IMR-90 (cell line): ENCODE results near the gene CRLF2. TPM values are rescaled to one million over a fixed set of nuclear protein-coding genes. Genes with fewer than 3 reads are reported as not detected.

ENCODE experiments used
- ATAC-seq: fragments of 200-7000 bp; cut with Tn5 transposase; 2 replicates; pipeline ENCODE4 v1.9.1; 2020; ENCODE audit warnings: low read depth, mild to moderate bottlenecking, moderate library complexity
- BruUV-seq: library from RNA; stranded (reverse); fragments of 400-500 nt; replicated peaks from 2 replicates; lab custom pipeline; 2021; lab: Mats Ljungman, UMichigan
- CTCF ChIA-PET: fragments of 300-600 bp; formaldehyde crosslinking; extraction: SDS; loops from one replicate; lab custom pipeline; 2021; ENCODE audit warnings: antibody characterized with exemption; lab: Yijun Ruan, JAX
- POLR2A ChIA-PET: fragments of 300-600 bp; sonication (Branson Sonifier 250); formaldehyde crosslinking; loops from one replicate; lab custom pipeline; 2022; ENCODE audit warnings: antibody characterized with exemption; ENCODE audit not compliant: unreplicated experiment; lab: Charles Lee
- DNase-seq: peaks from one replicate; pipeline ENCODE4 v3.0.0; 2013
- H2AFZ ChIP-seq: replicated peaks from 2 replicates; pipeline ENCODE3; 2013; ENCODE audit warnings: low read length, mild to moderate bottlenecking; ENCODE audit not compliant: poor library complexity
- H2AK5ac ChIP-seq: 2 replicates; pipeline ENCODE4 v1.6.1; 2013; ENCODE audit warnings: low read depth, low read length, inconsistent platforms
- H2AK9ac ChIP-seq: replicated peaks from 2 replicates; pipeline ENCODE3; 2013; ENCODE audit warnings: mild to moderate bottlenecking, low read depth, low read length, moderate library complexity; ENCODE audit not compliant: poor library complexity
- H2BK120ac ChIP-seq: 2 replicates; pipeline ENCODE4 v1.6.1; 2013; ENCODE audit warnings: low read depth, low read length, inconsistent platforms
- H2BK15ac ChIP-seq: 3 replicates; pipeline ENCODE4 v1.6.1; 2013; ENCODE audit warnings: low read depth, low read length, inconsistent platforms
- H2BK20ac ChIP-seq: 2 replicates; pipeline ENCODE4 v1.6.1; 2013; ENCODE audit warnings: low read depth, mild to moderate bottlenecking, inconsistent platforms, low read length, moderate library complexity
- H2BK5ac ChIP-seq: 2 replicates; pipeline ENCODE4 v1.6.1; 2013; ENCODE audit warnings: mild to moderate bottlenecking, low read depth, low read length, inconsistent platforms; ENCODE audit not compliant: poor library complexity, severe bottlenecking
- H3K14ac ChIP-seq: replicated peaks from 2 replicates; pipeline ENCODE4 v1.6.1; 2013; ENCODE audit warnings: low read depth, low read length, inconsistent platforms
- H3K18ac ChIP-seq: 2 replicates; pipeline ENCODE4 v1.6.1; 2013; ENCODE audit warnings: low read depth, low read length, control low read depth
- H3K23ac ChIP-seq: 2 replicates; pipeline ENCODE4 v1.6.1; 2013; ENCODE audit warnings: low read depth, low read length, inconsistent platforms
- H3K27ac ChIP-seq: 2 replicates; pipeline ENCODE4 v1.5.1; 2013; ENCODE audit warnings: mild to moderate bottlenecking, control low read depth, low read length; ENCODE audit not compliant: insufficient read depth
- H3K27me3 ChIP-seq: 2 replicates; pipeline ENCODE4 v1.6.1; 2013; ENCODE audit warnings: low read length; ENCODE audit not compliant: control insufficient read depth, insufficient read depth
- H3K36me3 ChIP-seq: 2 replicates; pipeline ENCODE4 v1.6.1; 2013; ENCODE audit warnings: low read length, mixed read lengths; ENCODE audit not compliant: control insufficient read depth, insufficient read depth
- H3K4ac ChIP-seq: 2 replicates; pipeline ENCODE4 v1.6.1; 2013; ENCODE audit warnings: low read depth, low read length, inconsistent platforms
- H3K4me1 ChIP-seq: 2 replicates; pipeline ENCODE4 v1.6.1; 2013; ENCODE audit warnings: low read length, mixed read lengths; ENCODE audit not compliant: control insufficient read depth, insufficient read depth
- H3K4me2 ChIP-seq: 2 replicates; pipeline ENCODE4 v1.6.1; 2013; ENCODE audit warnings: low read depth, mild to moderate bottlenecking, control low read depth, low read length, moderate library complexity
- H3K4me3 ChIP-seq: 2 replicates; pipeline ENCODE4 v1.5.1; 2013; ENCODE audit warnings: low read depth, mild to moderate bottlenecking, control low read depth, low read length, moderate library complexity; ENCODE audit not compliant: insufficient read depth
- H3K56ac ChIP-seq: 2 replicates; pipeline ENCODE4 v1.6.1; 2013; ENCODE audit warnings: low read length, inconsistent platforms; ENCODE audit not compliant: insufficient read depth; ENCODE audit errors: extremely low read depth
- H3K79me1 ChIP-seq, 2 experiments: 2 replicates each; pipeline ENCODE4 v1.6.1; 2013; ENCODE audit warnings: low read length in 2 of 2, inconsistent platforms in 1 of 2, low read depth in 1 of 2
- H3K9ac ChIP-seq: 2 replicates; pipeline ENCODE4 v1.6.1; 2013; ENCODE audit warnings: low read depth, low read length, control low read depth
- H3K9me1 ChIP-seq: 2 replicates; pipeline ENCODE4 v1.6.1; 2013; ENCODE audit warnings: low read length, inconsistent platforms; ENCODE audit not compliant: insufficient read depth
- H3K9me3 ChIP-seq: 2 replicates; pipeline ENCODE4 v1.6.1; 2013; ENCODE audit warnings: low read length; ENCODE audit not compliant: control insufficient read depth, insufficient read depth
- H4K20me1 ChIP-seq: 2 replicates; pipeline ENCODE4 v1.6.1; 2013; ENCODE audit warnings: low read length, inconsistent platforms; ENCODE audit not compliant: insufficient read depth
- H4K5ac ChIP-seq: 2 replicates; pipeline ENCODE4 v1.6.1; 2013; ENCODE audit warnings: mild to moderate bottlenecking, low read depth, low read length, control low read depth
- H4K8ac ChIP-seq, 2 experiments: 2 replicates each; pipeline ENCODE4 v1.6.1; 2013; ENCODE audit warnings: low read depth in 2 of 2, low read length in 2 of 2, control low read depth in 1 of 2, inconsistent platforms in 1 of 2
- H4K91ac ChIP-seq: 2 replicates; pipeline ENCODE4 v1.6.1; 2013; ENCODE audit warnings: low read depth, low read length, inconsistent platforms; ENCODE audit not compliant: insufficient read depth
- CHD1 ChIP-seq: IDR thresholded peaks from 2 replicates; pipeline ENCODE4 v1.6.1; 2012; ENCODE audit warnings: low read depth, low read length, improper control_type of control experiment
- FOS ChIP-seq: fragments of 150-350 bp; IDR thresholded peaks from 2 replicates; pipeline ENCODE4 v1.6.1; 2016; ENCODE audit warnings: low read depth, low read length
- MAFK ChIP-seq: IDR thresholded peaks from 2 replicates; pipeline ENCODE4 v1.6.1; 2012; ENCODE audit warnings: low read depth, low read length, improper control_type of control experiment
- MXI1 ChIP-seq: IDR thresholded peaks from 2 replicates; pipeline ENCODE4 v1.6.1; 2012; ENCODE audit warnings: low read depth, mild to moderate bottlenecking, low read length, moderate library complexity, borderline replicate concordance
- RFX5 ChIP-seq: IDR thresholded peaks from 2 replicates; pipeline ENCODE4 v1.8.0; 2012; ENCODE audit warnings: low read depth, mild to moderate bottlenecking, low read length, moderate library complexity
- WGBS, 2 experiments: methylation state at CpG; one replicate each; pipeline versions ENCODE4 v1.1.5 to v1.1.7; 2013; ENCODE audit warnings: missing lambda C conversion rate in 2 of 2; ENCODE audit not compliant: insufficient read length in 1 of 2; ENCODE audit errors: extremely low coverage in 2 of 2; 5-methylcytosine and 5-hydroxymethylcytosine counted together
- dilution Hi-C: fragments of 300-500 bp; cut with HindIII; formaldehyde crosslinking; loops from one replicate; pipeline ENCODE4 v1.14.3; 2018; ENCODE audit warnings: low sequenced_read_pairs; ENCODE audit not compliant: unreplicated experiment
- in situ Hi-C: fragments of 300-500 bp; cut with MboI; formaldehyde crosslinking; loops from 3 replicates; pipeline ENCODE4 v1.14.3; 2019; ENCODE audit warnings: low sequenced_read_pairs, inconsistent platforms, mixed read lengths
- intact Hi-C: fragments of 100-400 bp; cut with micrococcal nuclease; formaldehyde crosslinking; loops from 2 replicates; pipeline ENCODE4 v1.10.0; 2022
- polyA plus RNA-seq, 3 experiments: library from polyadenylated mRNA; depleted of rRNA; stranded (reverse); fragments of >200 nt; gene quantifications; 2 replicates each; pipeline ENCODE4 v1.2.3, GENCODE V29; 2012; ENCODE audit warnings: low replicate concordance in 1 of 3
- total RNA-seq: library from RNA; depleted of rRNA; stranded (reverse); fragments of >200 nt; gene quantifications from 2 replicates; pipeline ENCODE4 v1.2.3, GENCODE V29; 2012
- TF ChIP-seq, protein P1 (sequence below): fragments of 150-350 bp; IDR thresholded peaks from 2 replicates; pipeline ENCODE4 v1.6.1; 2017; ENCODE audit warnings: mild to moderate bottlenecking, antibody characterized with exemption, low read length, low read depth
- TF ChIP-seq, protein P2 (sequence below): fragments of 150-350 bp; IDR thresholded peaks from 2 replicates; pipeline ENCODE4 v1.6.1; 2016; ENCODE audit warnings: low read depth, mild to moderate bottlenecking, low read length, moderate library complexity, borderline replicate concordance

The CRLF2 gene
- total and polyA plus RNA-seq, 2 of the 4 experiments (the other 2 are of a cell fraction): not detected

DNA sequence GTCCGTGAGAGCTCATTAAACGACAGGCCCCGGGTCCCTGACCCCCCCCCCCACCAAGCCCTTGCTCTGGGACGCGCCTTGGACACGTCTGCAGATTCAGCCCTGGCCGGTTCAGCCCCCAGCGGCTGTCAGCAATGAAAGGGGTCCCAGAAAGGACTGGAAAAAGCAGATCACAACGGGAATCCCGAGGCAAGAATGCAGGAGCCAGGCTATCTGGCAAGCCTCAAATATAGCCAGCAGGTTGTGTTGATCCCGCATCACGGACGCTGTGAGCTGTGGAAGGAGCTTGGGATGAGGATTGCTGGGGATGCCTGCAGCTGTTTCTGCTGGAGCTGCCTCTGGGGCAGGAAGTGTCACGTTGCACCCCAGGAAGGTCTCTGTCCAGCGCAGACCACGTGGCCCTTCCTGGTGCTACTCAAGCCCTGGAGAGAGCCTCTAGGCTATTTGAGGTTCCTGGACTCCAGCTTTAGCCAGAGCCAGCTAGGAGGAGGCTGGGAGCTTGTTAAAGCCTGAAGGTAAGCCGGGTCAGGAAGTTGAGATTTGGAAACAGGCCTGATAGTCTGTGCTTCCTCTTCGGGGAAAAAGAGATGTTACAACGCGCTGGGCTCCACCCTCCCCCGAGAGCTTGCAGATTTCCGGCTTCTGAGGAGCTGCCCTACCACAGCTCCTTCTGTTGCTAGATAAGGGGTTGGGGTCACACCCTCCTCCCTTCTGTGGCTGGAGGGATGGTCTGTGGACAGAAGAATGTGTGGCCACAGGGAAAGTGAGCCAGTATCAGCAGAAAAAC is 36.8 kb upstream of the CRLF2 start:
- Histone ChIP-seq H3K23ac (no peak overlapping the region), H4K20me1 (no peaks in the 10 kb centered on the region), H3K36me3 (no peaks in the 10 kb centered on the region), H3K9me1 (no peaks in the 10 kb centered on the region), H2BK20ac (no peak overlapping the region), H2AK9ac (no peak overlapping the region), H3K27me3 (no peaks in the 10 kb centered on the region), H3K27ac (no peak overlapping the region), H3K4me3 (no peak overlapping the region), H4K5ac (no peak overlapping the region), H3K4ac (no peak overlapping the region), H4K91ac (no peak overlapping the region), H3K4me2 (no peak overlapping the region), H3K18ac (no peak overlapping the region), H4K8ac (no peak overlapping the region), H2AK5ac (no peak overlapping the region), H2BK15ac (no peak overlapping the region), H3K9ac (no peak overlapping the region), H3K9me3 (peaks cover 2% of the 10 kb centered on the region; the same call in 1 of the 2 replicates), H2AFZ (no peak overlapping the region), H2BK120ac (no peak overlapping the region), H3K79me1 (no peaks in the 10 kb centered on the region), H3K14ac (no peak overlapping the region), H3K4me1 (no peaks in the 10 kb centered on the region), H3K56ac (no peak overlapping the region), H2BK5ac (no peak overlapping the region)
- DNase-seq (no peak), ATAC-seq (peak; percentile 44)
- in situ Hi-C loops: no loop called here
- no CpG with 5 or more reads among the region's 22 CpGs for WGBS, 2 experiments
- dilution Hi-C loops: no loop called here
- 0 out of 2 replicates have a peak, but pooled peaks have one; percentile 15 for TF ChIP-seq MXI1
- TF ChIP-seq, protein P1, sequence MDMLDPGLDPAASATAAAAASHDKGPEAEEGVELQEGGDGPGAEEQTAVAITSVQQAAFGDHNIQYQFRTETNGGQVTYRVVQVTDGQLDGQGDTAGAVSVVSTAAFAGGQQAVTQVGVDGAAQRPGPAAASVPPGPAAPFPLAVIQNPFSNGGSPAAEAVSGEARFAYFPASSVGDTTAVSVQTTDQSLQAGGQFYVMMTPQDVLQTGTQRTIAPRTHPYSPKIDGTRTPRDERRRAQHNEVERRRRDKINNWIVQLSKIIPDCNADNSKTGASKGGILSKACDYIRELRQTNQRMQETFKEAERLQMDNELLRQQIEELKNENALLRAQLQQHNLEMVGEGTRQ: peak; percentile 30; the same call in 1 of the 2 replicates
- TF ChIP-seq MAFK: no peak
- TF ChIP-seq CHD1: no peak
- TF ChIP-seq FOS: no peak
- TF ChIP-seq, protein P2, sequence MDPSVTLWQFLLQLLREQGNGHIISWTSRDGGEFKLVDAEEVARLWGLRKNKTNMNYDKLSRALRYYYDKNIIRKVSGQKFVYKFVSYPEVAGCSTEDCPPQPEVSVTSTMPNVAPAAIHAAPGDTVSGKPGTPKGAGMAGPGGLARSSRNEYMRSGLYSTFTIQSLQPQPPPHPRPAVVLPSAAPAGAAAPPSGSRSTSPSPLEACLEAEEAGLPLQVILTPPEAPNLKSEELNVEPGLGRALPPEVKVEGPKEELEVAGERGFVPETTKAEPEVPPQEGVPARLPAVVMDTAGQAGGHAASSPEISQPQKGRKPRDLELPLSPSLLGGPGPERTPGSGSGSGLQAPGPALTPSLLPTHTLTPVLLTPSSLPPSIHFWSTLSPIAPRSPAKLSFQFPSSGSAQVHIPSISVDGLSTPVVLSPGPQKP: no peak
- no peak for TF ChIP-seq RFX5
- POLR2A ChIA-PET: no interaction called here
- CTCF ChIA-PET: no interaction called here
- BruUV-seq: no TSS peak
- intact Hi-C loops: loop anchor here (5.0 kb wide), 1 partner anchor 133 kb away; no protein-coding TSS in a partner anchor
